EH (cell line): ENCODE results near the gene SEC11A.
A peak's percentile ranks its signal among the peaks of the same experiment; 100 is the strongest.
"Not testable (repeated sequence)": the region's sequence is repeated elsewhere in the genome, so short reads cannot be mapped to it uniquely, and the experiment has no call there.

Source experiments
- DNase-seq: peaks from one replicate; pipeline ENCODE4 v3.0.0-alpha.2; 2015; ENCODE audit warnings: low read depth

The SEC11A gene

GRCh38 chr15:84737005-84737404 is 21.1 kb upstream of the SEC11A start:
- DNase-seq, result no peak

GRCh38 chr15:84736375-84736774 is 20.4 kb upstream of the SEC11A start:
- no peak for DNase-seq

- DNase-seq, result peak; percentile 46
Measured at GRCh38 chr15:84735480-84736061, 19.6 kb upstream of the SEC11A start.

- DNase-seq, result peak; percentile 45
Measured at GRCh38 chr15:84734794-84735479, 19.0 kb upstream of the SEC11A start.

- DNase-seq, result peak; percentile 82
Measured at GRCh38 chr15:84731774-84732173, 15.8 kb upstream of the SEC11A start.

GRCh38 chr15:84727429-84727828 is 11.5 kb upstream of the SEC11A start:
- DNase-seq, result peak; percentile 45

GRCh38 chr15:84725001-84725491 is 9.1 kb upstream of the SEC11A start:
- DNase-seq, result peak; percentile 68

GRCh38 chr15:84722628-84723027 is 6.7 kb upstream of the SEC11A start:
- DNase-seq, result no peak

GRCh38 chr15:84721371-84721770 is 5.4 kb upstream of the SEC11A start:
- DNase-seq, result no peak

GRCh38 chr15:84715441-84716035 is 401 bp downstream of the SEC11A start:
- DNase-seq, result peak; percentile 43

- no peak for DNase-seq
Measured at GRCh38 chr15:84714821-84715220, 1.1 kb downstream of the SEC11A start.

- no peak for DNase-seq
Measured at GRCh38 chr15:84714372-84714771, 1.6 kb downstream of the SEC11A start.

- no peak for DNase-seq
Measured at GRCh38 chr15:84703808-84704207, 12.1 kb downstream of the SEC11A start.

- peak; percentile 62 for DNase-seq
Measured at GRCh38 chr15:84702961-84703482, 12.9 kb downstream of the SEC11A start.

GRCh38 chr15:84699538-84700191 is 16.3 kb downstream of the SEC11A start:
- no peak for DNase-seq

- DNase-seq, result no peak
Measured at GRCh38 chr15:84697236-84697990, 18.5 kb downstream of the SEC11A start.

- no peak for DNase-seq
Measured at GRCh38 chr15:84696757-84697156, 19.2 kb downstream of the SEC11A start.

GRCh38 chr15:84690342-84690741 is 25.6 kb downstream of the SEC11A start:
- no peak for DNase-seq

- no peak for DNase-seq
Measured at GRCh38 chr15:84689858-84690257, 26.1 kb downstream of the SEC11A start.

- DNase-seq, result not testable (repeated sequence)
Measured at GRCh38 chr15:84686446-84686845, 29.5 kb downstream of the SEC11A start.

GRCh38 chr15:84685304-84685703 is 30.6 kb downstream of the SEC11A start:
- DNase-seq, result peak; percentile 89

- DNase-seq, result peak; percentile 43
Measured at GRCh38 chr15:84684092-84684491, 31.8 kb downstream of the SEC11A start.
